HG02763 (cell line): ENCODE results near the gene MITF.

Experiments
- ATAC-seq: cut with Tn5 transposase; IDR thresholded peaks from one replicate; pipeline ENCODE4 v1.9.1; 2021; ENCODE audit warnings: mild to moderate bottlenecking, moderate library complexity; ENCODE audit not compliant: unreplicated experiment

The MITF gene

GRCh38 chr3:70000028-70000410 is 260.8 kb downstream of the MITF start:
- no peak for ATAC-seq

GRCh38 chr3:70000563-70001081 is 261.4 kb downstream of the MITF start:
- no peak for ATAC-seq

GRCh38 chr3:70003119-70003518 is 263.9 kb downstream of the MITF start:
- ATAC-seq, result no peak

- no peak for ATAC-seq
These were observed 266.8 kb downstream of the MITF start for GRCh38 chr3:70006089-70006488.

- no peak for ATAC-seq
These were observed 271.1 kb downstream of the MITF start for GRCh38 chr3:70010346-70010745.

- ATAC-seq, result no peak
These were observed 272.3 kb downstream of the MITF start for GRCh38 chr3:70011582-70011981.
